Mesothelial cell of epicardium (in vitro differentiated cells): Measurements from ENCODE around the gene SSUH2. TPM values are rescaled to one million over a fixed set of nuclear protein-coding genes. Genes with fewer than 3 reads are reported as not detected.

Experiments used
- DNase-seq, 2 experiments: peaks; one replicate each; pipeline ENCODE4 v3.0.0; 2021; ENCODE audit warnings: low spot score in 2 of 2; ENCODE audit not compliant: unreplicated experiment in 2 of 2
- H3K27ac Mint-ChIP-seq: 2 replicates; pipeline ENCODE4 v1.8.0; 2021; ENCODE audit warnings: mixed read lengths
- H3K27me3 Mint-ChIP-seq: 2 replicates; pipeline ENCODE4 v1.8.0; 2021; ENCODE audit warnings: low read depth, mixed read lengths
- H3K36me3 Mint-ChIP-seq: 2 replicates; pipeline ENCODE4 v1.8.0; 2021; ENCODE audit warnings: mixed read lengths
- H3K4me1 Mint-ChIP-seq: 2 replicates; pipeline ENCODE4 v1.8.0; 2021; ENCODE audit warnings: mixed read lengths
- H3K4me3 Mint-ChIP-seq: 2 replicates; pipeline ENCODE4 v1.8.0; 2021; ENCODE audit warnings: mild to moderate bottlenecking, moderate library complexity, mixed read lengths
- H3K9me3 Mint-ChIP-seq: 2 replicates; pipeline ENCODE4 v1.8.0; 2021; ENCODE audit warnings: mixed read lengths
- CTCF ChIP-seq: fragments of 200-600 bp; sonication (generic); IDR thresholded peaks from one replicate; pipeline ENCODE4 v1.5.0; 2021; ENCODE audit warnings: antibody characterized with exemption; ENCODE audit not compliant: unreplicated experiment
- total RNA-seq: library from RNA; stranded (reverse); gene quantifications from 3 replicates; pipeline ENCODE4 v1.2.1, GENCODE V29; 2021

The SSUH2 gene
- total RNA-seq, 1 donor from 2014 or later = 1.3 TPM

- peaks cover 64% of the 10 kb centered on the region for H3K4me1 Mint-ChIP-seq
- TF ChIP-seq CTCF = peak; percentile 77
- peak overlapping the region; percentile 88 for H3K27ac Mint-ChIP-seq
- no peaks in the 10 kb centered on the region for H3K36me3 Mint-ChIP-seq
- no peaks in the 10 kb centered on the region for H3K9me3 Mint-ChIP-seq
- no peak overlapping the region for H3K4me3 Mint-ChIP-seq
- peak; percentile 45 to 61 for DNase-seq
- H3K27me3 Mint-ChIP-seq = no peaks in the 10 kb centered on the region
Observed at GRCh38 chr3:8663177-8664061, 18.8 kb upstream of the SSUH2 start.

GRCh38 chr3:8662594-8662993 is 18.0 kb upstream of the SSUH2 start:
- H3K27ac Mint-ChIP-seq = peak overlapping the region; percentile 88
- no peak for DNase-seq
- no peaks in the 10 kb centered on the region for H3K36me3 Mint-ChIP-seq
- H3K4me3 Mint-ChIP-seq = no peak overlapping the region
- no peak for TF ChIP-seq CTCF
- no peaks in the 10 kb centered on the region for H3K9me3 Mint-ChIP-seq
- H3K4me1 Mint-ChIP-seq = peaks cover 65% of the 10 kb centered on the region
- H3K27me3 Mint-ChIP-seq = no peaks in the 10 kb centered on the region

GRCh38 chr3:8660175-8661118 is 15.8 kb upstream of the SSUH2 start:
- H3K4me3 Mint-ChIP-seq = no peak overlapping the region
- peak overlapping the region; percentile 44 for H3K27ac Mint-ChIP-seq
- H3K4me1 Mint-ChIP-seq = peaks cover 69% of the 10 kb centered on the region
- H3K27me3 Mint-ChIP-seq = no peaks in the 10 kb centered on the region
- DNase-seq = no peak
- no peak for TF ChIP-seq CTCF
- H3K9me3 Mint-ChIP-seq = no peaks in the 10 kb centered on the region
- H3K36me3 Mint-ChIP-seq = peaks cover under 1% of the 10 kb centered on the region

- H3K9me3 Mint-ChIP-seq = peaks cover 2% of the 10 kb centered on the region
- no peaks in the 10 kb centered on the region for H3K27me3 Mint-ChIP-seq
- H3K36me3 Mint-ChIP-seq = peaks cover 1% of the 10 kb centered on the region
- TF ChIP-seq CTCF = no peak
- no peak overlapping the region for H3K4me3 Mint-ChIP-seq
- no peak for DNase-seq
- H3K4me1 Mint-ChIP-seq = peaks cover 66% of the 10 kb centered on the region
- H3K27ac Mint-ChIP-seq = peak overlapping the region; percentile 44
Observed at GRCh38 chr3:8659242-8659641, 14.6 kb upstream of the SSUH2 start.

- no peaks in the 10 kb centered on the region for H3K27me3 Mint-ChIP-seq
- H3K27ac Mint-ChIP-seq = peak overlapping the region; percentile 78
- peak; percentile 37 to 70 for DNase-seq
- H3K9me3 Mint-ChIP-seq = peaks cover 6% of the 10 kb centered on the region
- peaks cover 1% of the 10 kb centered on the region for H3K36me3 Mint-ChIP-seq
- H3K4me3 Mint-ChIP-seq = no peak overlapping the region
- TF ChIP-seq CTCF = no peak
- peaks cover 62% of the 10 kb centered on the region for H3K4me1 Mint-ChIP-seq
Observed at GRCh38 chr3:8658306-8659212, 14.0 kb upstream of the SSUH2 start.
